Effector CD8-positive, alpha-beta T cell (primary cell): ENCODE results near the gene MSH5.

Source experiments
- DNase-seq: peaks from one replicate; lab custom pipeline; 2025; lab: John Stamatoyannopoulos, UW

MSH5 gene

DNA sequence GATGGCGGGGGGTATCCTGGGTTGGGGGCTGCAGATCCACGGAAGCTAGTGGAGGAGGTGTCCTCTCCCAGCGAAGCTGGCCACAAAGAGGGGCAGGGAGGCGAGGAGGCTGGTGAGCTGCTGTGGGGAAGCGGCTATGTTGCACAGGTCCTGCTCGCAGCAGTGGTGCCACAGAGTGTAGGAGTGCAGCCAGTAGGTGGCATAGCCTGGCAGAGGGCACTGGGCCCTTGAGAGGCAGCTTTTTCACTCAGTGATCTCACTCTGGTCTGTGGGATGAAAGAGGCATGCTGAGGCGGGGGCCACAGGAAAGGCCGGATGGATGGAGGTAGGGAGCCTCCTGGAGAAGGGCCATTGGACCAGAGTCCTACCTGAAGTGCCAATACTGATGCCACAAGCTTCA lies 27.5 kb upstream of the MSH5 start:
- DNase-seq, result no peak

GRCh38 chr6:31713465-31713864 lies 26.3 kb upstream of the MSH5 start:
- no peak for DNase-seq

DNA sequence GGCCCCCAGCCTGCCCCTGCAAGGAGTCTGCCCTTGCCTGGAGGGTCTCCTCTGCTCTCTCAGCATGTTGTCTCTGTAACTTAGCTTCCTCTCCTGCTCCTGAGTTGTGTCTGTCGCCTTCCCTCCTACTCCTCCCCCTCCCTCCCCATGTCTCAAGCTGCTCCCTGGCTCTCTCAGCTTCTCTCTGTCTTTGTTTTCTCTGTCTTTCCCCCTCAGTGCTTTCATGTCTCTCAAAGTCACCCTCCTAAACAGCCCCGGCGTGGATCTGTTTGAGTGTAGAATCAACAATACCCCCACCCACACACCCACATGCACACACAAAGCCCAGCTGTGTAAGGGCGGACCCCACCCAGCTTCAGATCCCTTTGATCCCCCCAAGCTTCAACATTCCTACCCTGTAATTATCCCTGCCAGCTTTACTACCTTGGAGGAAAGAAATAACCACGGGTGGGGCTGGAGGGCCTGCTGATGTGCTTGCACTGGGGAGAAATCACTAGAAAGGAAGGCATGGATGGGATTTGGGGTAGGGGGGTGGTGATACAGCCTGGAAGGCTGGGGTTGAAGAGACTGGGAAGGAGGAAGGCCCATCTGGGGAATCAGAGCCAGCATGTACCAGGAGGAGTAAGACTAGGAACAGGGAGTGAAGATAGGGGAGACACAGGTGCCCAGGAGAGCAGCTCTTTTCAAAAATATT lies 25.7 kb upstream of the MSH5 start:
- no peak for DNase-seq

DNA sequence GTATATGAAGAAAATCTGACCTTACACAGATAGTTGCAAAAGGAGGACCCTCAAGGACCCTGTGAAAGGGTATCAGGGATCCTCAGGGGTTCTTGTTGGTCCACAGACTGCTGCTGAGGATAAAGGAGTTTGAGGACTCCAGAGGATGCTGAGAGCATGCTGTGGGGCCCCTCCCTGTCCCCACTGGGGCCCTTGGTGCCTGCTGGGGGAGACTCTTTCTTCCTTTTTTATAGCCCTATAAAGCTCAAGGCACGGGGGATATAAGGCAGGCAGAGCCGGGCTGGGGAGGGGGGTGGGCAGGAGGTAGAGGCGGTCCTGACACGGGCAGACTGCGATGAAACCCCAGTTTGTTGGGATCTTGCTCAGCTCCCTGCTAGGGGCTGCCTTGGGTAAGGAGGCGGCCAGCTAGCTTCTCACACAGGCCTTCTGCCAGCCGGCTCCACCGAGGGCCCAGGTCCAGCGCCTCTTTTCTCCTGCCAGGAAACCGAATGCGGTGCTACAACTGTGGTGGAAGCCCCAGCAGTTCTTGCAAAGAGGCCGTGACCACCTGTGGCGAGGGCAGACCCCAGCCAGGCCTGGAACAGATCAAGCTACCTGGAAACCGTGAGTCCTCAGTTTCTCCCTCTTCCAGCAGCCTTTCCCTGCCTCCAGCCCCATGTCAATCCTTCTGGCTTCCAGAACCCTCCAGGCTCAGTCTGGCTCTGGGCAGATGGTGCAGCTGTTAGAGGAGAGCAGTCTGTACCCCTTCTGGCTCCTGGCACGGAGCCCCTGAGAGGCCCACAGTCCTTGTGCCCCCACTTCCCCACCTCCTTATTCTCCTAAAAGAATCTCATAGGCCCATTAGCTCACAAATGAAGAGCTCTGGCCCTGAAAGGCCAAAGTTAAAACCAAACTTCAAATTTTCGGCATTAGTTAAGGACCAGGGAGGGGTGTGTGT lies 24.5 kb upstream of the MSH5 start, which contains the start of gene LY6G6D:
TSS of gene LY6G6D (plus strand) at position 327 of the 937 bp plus-strand sequence. CDS start at position 335, 8 bp downstream.
- DNase-seq, result no peak

GRCh38 chr6:31717499-31718222 lies 22.1 kb upstream of the MSH5 start:
- no peak for DNase-seq

DNA sequence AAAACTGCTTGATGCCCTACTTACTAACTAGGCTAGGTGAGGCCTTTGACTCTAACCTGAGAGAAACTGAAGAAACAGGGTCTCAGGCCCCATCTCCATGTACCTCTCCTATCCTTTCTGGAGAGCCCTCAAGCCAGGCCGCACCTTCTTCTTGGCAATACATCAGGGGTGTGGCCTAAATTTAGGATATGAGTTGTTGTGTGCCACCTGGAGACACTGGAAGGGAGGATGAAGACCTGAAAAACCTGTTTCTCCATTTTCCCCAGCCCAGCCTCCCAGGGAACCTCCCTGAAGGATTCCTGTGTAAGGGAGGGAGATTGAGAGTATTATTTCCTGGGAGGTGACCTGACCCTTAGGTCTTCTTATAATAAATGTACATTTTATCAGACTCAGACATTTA lies 21.5 kb upstream of the MSH5 start:
- DNase-seq, result no peak

- DNase-seq, result no peak
These were observed 20.8 kb upstream of the MSH5 start for GRCh38 chr6:31719001-31719400.

DNA sequence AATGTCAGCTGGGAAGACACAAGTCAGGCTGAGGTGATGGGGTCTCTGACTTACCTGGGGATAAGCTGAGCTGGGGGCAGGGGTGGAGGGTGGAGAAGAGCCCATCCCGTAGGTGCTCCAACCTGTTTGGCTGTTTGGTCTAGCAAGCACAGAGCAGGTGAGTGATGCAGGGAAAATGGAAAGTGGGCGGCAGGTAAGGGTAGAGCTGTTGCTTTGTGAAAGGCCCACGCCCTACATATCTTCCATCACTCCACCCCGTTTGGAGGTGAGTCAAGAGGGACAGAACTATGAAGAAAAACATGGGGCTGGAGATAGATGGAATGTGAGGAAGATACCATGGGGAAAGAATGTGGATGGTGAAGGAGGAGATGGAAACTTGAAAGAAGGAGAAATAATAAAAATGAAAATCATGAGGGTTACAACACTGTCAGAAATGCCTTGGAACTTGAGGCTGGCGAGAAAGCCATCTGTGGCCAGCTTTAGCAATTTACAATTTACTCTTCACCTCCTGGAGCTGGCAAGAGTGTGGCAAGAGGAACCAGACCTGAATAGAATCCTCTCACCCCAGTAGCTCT lies 19.5 kb upstream of the MSH5 start:
- DNase-seq, result no peak

DNA sequence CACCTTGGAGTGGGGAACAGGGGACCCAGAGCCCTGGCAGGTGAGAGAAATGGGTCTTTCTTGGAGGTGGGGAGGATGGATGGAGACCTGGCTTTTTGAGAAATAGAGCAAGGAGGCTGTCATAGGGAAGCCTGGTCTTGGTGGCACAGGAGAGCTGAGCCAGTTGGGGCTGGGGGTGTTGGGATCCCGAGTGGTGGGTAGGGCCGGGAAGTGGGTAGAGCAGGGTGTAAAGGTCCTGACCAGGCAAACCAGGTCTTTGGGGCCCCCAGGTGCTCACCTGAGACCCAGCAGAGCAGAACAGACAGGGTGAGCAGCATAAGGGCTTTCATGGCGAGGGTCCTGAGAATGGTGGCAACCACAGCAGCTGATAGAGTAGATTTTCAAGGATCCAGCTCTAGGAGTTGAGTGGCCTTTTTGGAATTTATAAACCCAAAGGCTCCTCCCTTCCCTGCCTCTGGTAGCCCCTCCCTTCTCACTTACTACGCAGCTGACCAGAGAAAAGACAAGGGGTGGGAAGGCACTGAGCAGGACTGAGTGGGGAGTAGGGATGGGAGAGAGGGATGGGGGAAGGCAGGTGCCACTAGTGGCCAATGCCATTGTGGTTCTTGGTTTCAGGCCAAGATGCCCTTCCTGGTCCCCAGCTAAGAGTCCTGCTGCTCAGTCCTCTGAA lies 18.3 kb upstream of the MSH5 start, which contains the start of gene LY6G6C:
TSS of gene LY6G6C (minus strand) at position 396 of the 670 bp plus-strand sequence. CDS start at position 329, 67 bp downstream.
- no peak for DNase-seq

DNA sequence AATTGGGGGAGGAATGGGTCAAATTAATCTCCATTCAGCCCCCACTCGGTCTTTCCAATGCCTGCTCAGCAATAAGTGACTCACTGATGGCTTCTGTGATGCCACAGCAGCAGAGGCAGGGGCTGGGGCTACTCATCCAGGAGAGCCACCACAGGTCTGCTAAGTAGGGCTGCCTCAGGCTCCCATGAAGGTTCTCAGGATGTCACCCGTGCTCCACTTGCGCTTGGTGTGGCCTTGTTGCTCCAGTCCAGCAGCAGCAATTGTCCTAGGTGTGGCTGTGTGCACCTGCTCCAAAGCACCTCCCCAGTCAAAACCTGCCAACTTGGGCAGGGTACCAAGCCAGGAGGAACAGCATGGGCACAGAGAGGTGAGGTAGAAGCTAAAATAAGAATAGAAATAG lies 17.6 kb upstream of the MSH5 start:
- no peak for DNase-seq

DNA sequence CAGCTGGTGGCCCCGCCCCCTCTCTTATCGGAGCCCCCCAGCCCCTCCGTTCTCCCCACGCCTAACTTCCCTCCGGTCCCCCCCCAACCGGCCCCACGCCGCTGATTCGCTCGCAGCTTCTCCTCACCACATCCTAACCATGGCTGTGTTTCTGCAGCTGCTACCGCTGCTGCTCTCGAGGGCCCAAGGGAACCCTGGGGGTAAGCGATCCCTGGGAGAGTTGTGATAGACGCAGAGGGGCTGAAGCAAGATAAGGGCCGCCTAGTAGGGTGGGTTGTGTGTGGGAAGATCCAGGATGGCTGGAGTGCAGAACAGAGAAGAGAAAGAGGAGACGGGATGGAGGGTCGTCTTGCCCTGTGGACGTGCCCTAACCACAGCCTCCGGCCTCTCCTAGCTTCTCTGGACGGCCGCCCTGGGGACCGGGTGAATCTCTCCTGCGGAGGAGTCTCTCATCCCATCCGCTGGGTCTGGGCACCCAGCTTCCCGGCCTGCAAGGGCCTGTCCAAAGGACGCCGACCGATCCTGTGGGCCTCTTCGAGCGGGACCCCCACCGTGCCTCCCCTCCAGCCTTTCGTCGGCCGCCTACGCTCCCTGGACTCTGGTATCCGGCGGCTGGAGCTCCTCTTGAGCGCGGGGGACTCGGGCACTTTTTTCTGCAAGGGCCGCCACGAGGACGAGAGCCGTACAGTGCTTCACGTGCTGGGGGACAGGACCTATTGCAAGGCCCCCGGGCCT lies 16.4 kb upstream of the MSH5 start, which contains the start of gene MPIG6B:
TSS of gene MPIG6B (plus strand) at position 129 of the 735 bp plus-strand sequence. CDS start at position 140, 11 bp downstream.
- no peak for DNase-seq

DNA sequence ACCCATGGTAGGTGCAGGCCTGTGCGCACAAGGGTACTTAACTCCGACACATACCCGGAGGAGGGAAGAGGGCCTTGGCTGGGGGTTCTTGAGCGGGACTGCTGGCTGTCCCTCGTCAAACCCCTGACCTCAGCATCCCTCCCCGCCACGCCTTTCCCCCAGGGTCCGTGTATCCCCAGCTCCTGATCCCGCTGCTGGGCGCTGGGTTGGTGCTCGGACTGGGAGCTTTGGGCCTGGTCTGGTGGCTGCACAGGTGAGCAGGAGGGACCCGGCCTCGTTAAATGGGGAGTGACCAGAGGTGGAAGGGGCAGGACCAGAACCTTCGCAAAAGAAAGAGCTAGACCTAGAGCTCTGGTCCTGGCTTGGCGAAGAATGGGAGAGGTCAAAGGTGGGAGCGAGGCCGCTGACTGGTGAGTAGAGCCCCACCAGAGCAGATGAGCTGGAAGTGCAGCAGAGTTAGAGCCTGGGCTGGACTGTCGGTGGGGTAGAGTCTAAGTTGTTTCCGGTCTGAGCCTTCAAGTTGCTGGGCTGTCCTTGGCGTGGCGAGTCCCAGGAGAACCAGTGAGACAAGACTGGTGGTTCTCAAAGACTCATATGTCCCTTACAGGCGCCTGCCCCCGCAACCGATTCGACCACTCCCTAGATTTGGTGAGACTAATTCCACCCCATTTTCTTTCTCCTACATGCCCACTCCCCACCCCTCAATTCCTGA lies 15.7 kb upstream of the MSH5 start:
- no peak for DNase-seq

DNA sequence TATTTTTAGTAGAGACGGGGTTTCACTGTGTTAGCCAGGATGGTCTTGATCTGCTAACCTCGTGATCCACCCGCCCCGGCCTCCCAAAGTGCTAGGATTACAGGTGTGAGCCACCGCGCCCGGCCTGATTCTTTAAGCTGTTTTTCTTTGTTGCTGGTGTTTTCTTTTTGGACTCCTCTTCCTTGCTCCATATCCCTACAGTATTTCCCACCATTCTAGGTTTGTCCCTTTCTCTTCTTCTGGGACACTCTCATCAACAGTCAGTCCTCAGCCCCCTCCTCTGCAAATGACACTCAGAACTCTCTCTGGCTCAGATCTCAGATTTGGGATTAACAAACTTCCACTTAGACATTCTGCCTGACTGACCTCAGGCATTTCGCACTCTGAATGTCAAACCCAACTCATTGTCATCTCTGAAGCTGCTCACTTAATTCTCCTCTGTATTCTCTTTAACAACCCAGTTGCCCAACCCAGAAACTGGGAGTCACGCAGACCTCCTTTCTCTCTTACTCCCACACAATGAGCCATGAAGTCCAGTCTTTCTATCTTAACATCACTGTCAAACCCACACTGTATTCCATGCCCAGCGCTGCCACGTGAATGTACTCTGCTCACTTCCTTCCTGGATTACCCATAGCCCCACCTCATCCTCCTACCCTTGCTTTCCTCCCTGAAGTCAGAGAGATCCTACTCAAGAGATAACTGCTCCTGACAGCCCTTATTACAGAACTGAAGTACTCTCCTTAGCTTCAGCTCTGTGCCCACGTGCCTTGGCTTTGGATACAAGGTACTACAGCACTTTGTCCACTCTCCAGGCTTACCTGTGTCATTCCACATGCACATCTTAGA lies 14.1 kb upstream of the MSH5 start:
- DNase-seq, result no peak

- DNase-seq, result no peak
These were observed 12.6 kb upstream of the MSH5 start for GRCh38 chr6:31727034-31727716.

DNA sequence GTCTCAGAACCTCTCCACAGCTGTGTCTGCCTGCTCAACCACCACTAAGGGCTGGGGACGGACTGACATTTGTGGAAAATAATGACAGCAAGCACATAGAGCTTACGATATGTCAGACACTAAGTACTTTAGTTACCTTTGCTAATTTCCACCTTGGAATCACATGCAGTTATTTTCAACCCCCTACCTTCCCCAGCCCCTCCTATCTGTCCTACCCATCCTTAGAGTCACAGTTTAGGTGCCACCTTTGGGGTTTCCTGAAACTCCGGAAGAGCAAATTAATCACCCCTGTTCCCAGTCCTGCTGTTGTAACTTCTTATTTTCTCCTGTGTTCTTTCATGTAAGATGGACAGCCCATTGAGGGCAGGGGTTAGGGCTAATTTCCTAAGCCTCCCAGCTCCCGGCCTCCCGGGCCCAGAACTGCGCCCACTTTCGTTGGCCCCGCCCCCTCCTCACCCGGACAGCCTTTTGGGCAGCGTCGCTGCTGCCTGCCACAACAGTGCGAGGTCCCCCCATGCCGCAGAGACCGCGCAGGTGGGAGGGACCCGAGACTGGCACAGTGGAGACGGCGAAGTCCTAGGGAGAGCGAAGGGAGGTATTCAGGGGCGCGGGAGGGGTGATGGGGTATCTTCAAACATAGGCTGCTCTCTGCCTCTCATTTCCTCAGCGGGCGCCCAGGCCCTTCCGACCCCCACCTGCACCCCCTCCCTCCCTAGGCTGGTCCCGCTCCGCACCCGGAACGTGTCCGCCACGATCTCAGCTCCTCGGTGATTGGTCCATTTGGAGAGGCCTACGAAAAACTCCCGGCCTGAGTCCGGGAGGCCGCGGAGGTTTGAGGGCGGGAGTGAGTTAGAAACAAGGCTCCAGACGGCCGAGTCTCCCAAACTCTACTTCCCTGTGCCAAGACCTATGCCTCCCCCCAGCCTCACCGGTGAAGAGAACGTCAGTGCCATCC lies 11.8 kb upstream of the MSH5 start:
- DNase-seq, result no peak

DNA sequence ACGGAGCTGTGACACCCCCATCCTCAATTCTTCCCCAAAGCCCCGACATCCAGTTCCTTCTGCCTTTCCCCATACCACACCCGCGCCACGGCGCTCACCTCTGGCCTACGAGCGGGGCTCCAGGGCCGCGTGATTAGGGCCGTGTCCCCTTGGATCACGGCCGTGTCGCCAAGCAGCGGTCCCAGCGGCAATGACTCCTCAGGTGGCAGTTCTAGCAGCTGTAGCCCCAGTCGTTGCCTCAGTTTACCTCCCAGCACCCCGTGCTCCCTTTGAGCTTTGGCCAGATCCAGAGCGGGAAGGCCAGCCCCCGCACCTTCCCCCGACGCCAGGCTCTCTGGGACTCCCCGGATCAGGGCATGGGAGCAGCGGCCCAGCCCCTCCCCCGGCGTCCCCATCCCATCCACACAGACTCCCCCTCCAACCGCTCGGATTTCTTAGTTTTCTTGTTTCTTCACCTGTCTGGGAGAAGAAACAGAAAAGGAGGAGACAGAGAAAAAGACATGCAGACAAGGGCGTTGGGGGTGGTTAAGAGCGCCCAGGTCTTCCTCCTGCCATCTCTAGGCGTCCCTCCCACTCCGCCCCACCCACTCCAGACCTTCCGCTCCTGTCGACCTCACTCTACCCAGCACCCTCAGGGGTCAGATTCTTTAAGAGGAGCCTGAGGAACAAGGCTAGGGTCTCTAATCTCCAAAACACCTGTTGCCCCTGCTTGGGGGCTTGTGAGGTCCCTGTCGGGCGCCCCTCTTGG lies 10.9 kb upstream of the MSH5 start, which contains the start of gene DDAH2:
TSS of gene DDAH2 (minus strand) at position 533 of the 748 bp plus-strand sequence. CDS start at position 395, 138 bp downstream.
- no peak for DNase-seq
